Glutamatergic neuron (in vitro differentiated cells): ENCODE results near the gene RCN2. TPM values are rescaled to one million over a fixed set of nuclear protein-coding genes. Genes with fewer than 3 reads are reported as not detected.

Experiments
- DNase-seq: peaks from one replicate; pipeline ENCODE4 v3.0.0; 2022
- H3K27ac Mint-ChIP-seq: one replicate; pipeline ENCODE4 v1.8.0; 2020; ENCODE audit warnings: mild to moderate bottlenecking, mixed read lengths, inconsistent platforms; ENCODE audit not compliant: unreplicated experiment
- H3K27me3 Mint-ChIP-seq: one replicate; pipeline ENCODE4 v1.8.0; 2020; ENCODE audit warnings: mild to moderate bottlenecking, moderate library complexity, mixed read lengths, inconsistent platforms; ENCODE audit not compliant: unreplicated experiment
- H3K36me3 Mint-ChIP-seq: one replicate; pipeline ENCODE4 v1.8.0; 2020; ENCODE audit warnings: mild to moderate bottlenecking, mixed read lengths, inconsistent platforms; ENCODE audit not compliant: unreplicated experiment
- H3K4me1 Mint-ChIP-seq: one replicate; pipeline ENCODE4 v1.8.0; 2020; ENCODE audit warnings: mild to moderate bottlenecking, low read depth, mixed read lengths, inconsistent platforms; ENCODE audit not compliant: unreplicated experiment
- H3K4me3 Mint-ChIP-seq: one replicate; pipeline ENCODE4 v1.8.0; 2020; ENCODE audit warnings: mild to moderate bottlenecking, mixed read lengths, inconsistent platforms; ENCODE audit not compliant: unreplicated experiment
- H3K9me3 Mint-ChIP-seq: one replicate; pipeline ENCODE4 v1.8.0; 2020; ENCODE audit warnings: mild to moderate bottlenecking, moderate library complexity, mixed read lengths, inconsistent platforms; ENCODE audit not compliant: unreplicated experiment
- total RNA-seq: library from RNA; stranded (reverse); fragmentation: NEBNext Ultra II Directional; extraction: Animal tissue kit (Norgen Biotek cat#: 25700); gene quantifications from one replicate; pipeline ENCODE4 v1.2.1, GENCODE V29; 2021; ENCODE audit not compliant: unreplicated experiment
- TF ChIP-seq, protein P1 (sequence below): fragments of 200-600 bp; sonication (generic); IDR thresholded peaks from one replicate; pipeline ENCODE4 v1.5.0; 2021; ENCODE audit not compliant: partially characterized antibody, unreplicated experiment

The RCN2 gene
- total RNA-seq, 1 donor from 2014 or later = 137 TPM

DNA sequence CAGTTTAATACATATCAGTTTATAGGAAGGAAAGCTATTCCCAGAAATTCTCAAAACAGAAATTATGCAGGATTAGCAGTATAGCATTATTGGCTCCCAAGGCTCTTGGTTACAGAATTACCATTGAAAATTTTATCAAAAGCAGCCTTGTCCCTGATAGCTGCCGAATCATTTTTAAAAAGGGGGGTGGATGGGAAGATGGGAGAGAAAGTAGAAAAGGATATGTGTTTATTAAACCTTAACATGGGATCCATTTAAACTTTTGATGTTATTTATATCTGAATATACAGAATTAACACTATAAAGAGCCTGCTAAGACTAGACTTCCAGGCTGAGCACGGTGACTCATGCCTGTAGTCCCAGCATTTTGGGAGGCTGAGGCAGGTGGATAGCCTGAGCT, 10.8 kb downstream of the RCN2 start:
- no peaks in the 10 kb centered on the region for H3K4me1 Mint-ChIP-seq
- DNase-seq = no peak
- no peak overlapping the region for H3K27ac Mint-ChIP-seq
- H3K36me3 Mint-ChIP-seq = peaks cover 6% of the 10 kb centered on the region
- no peak overlapping the region for H3K4me3 Mint-ChIP-seq
- TF ChIP-seq, protein P1, sequence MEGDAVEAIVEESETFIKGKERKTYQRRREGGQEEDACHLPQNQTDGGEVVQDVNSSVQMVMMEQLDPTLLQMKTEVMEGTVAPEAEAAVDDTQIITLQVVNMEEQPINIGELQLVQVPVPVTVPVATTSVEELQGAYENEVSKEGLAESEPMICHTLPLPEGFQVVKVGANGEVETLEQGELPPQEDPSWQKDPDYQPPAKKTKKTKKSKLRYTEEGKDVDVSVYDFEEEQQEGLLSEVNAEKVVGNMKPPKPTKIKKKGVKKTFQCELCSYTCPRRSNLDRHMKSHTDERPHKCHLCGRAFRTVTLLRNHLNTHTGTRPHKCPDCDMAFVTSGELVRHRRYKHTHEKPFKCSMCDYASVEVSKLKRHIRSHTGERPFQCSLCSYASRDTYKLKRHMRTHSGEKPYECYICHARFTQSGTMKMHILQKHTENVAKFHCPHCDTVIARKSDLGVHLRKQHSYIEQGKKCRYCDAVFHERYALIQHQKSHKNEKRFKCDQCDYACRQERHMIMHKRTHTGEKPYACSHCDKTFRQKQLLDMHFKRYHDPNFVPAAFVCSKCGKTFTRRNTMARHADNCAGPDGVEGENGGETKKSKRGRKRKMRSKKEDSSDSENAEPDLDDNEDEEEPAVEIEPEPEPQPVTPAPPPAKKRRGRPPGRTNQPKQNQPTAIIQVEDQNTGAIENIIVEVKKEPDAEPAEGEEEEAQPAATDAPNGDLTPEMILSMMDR = no peak
- H3K9me3 Mint-ChIP-seq = no peaks in the 10 kb centered on the region
- H3K27me3 Mint-ChIP-seq = no peaks in the 10 kb centered on the region

DNA sequence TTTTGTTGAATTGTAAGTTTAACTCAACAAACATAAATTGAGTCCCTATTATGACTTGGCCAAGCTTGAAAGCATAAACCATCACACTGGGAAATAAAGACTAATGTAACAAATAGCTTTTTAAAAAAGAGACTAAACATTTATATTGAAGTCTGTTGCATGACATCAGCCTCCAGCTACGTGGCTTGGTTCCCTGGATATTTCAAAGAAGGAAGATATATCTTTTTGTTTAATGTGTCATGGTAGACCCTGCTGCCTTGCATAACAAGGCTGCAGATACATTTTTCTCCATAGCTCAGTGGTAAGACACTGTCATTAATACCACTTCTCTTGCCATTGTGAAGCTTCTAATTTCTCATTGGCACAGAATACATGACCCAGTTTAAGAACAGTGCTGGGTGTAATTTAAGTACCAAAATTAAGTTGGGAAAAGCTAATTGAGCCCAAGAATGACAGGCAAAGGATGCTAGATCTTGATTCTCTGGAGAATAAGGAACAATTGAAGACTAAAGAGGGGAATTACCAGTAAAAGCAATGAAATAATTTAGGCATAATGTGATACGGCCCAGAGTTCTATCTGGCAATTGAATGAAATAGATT, 14.0 kb downstream of the RCN2 start:
- Mint-ChIP-seq H3K4me3 (no peak overlapping the region), H3K36me3 (peaks cover 6% of the 10 kb centered on the region), H3K4me1 (no peaks in the 10 kb centered on the region), H3K9me3 (no peaks in the 10 kb centered on the region), H3K27me3 (no peaks in the 10 kb centered on the region), H3K27ac (no peak overlapping the region)
- TF ChIP-seq, protein P1 = no peak
- DNase-seq = no peak

DNA sequence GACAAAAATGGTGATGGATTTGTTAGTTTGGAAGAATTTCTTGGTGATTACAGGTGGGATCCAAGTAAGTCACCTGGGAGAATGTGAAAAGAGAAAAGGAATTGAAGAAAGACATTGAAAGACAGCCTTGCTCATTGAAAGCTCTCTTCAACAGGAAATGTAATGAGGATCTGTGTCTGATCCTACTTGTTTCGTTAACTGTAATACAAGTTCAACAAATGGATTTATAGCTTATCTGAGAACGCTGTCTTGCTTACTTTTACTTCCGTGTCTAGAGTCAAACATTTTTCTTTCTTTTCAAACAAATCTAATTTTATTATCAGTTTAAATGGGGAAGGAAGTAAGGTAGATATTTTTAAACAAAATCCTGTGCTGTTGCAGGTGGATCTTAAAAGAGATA, 15.9 kb downstream of the RCN2 start:
- Mint-ChIP-seq H3K36me3 (peaks cover 6% of the 10 kb centered on the region), H3K4me3 (no peak overlapping the region), H3K27me3 (no peaks in the 10 kb centered on the region), H3K27ac (no peak overlapping the region), H3K9me3 (no peaks in the 10 kb centered on the region), H3K4me1 (no peaks in the 10 kb centered on the region)
- TF ChIP-seq, protein P1 = no peak
- DNase-seq = no peak

DNA sequence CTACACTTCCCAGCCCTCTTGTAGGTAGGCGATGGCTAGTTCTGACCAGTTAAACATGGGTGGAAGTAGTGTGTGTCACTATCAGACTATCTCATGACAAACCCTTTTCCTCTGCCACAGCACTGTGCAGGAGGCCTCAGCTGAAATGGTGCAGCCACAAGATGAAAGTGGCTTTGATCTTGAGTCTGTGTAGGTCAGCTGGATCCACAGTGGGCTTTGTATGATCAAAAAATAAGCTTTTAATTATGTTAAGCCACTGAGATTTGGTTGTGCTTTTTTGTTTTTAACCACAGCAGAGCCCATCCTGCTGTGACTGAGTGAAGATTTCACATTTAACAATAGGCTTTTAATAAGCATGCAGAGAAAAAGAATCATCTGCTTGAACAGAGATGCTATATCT, 19.7 kb downstream of the RCN2 start:
- no peaks in the 10 kb centered on the region for H3K9me3 Mint-ChIP-seq
- TF ChIP-seq, protein P1 = no peak
- H3K27me3 Mint-ChIP-seq = no peaks in the 10 kb centered on the region
- no peak for DNase-seq
- H3K27ac Mint-ChIP-seq = no peak overlapping the region
- H3K36me3 Mint-ChIP-seq = no peaks in the 10 kb centered on the region
- H3K4me3 Mint-ChIP-seq = no peak overlapping the region
- no peaks in the 10 kb centered on the region for H3K4me1 Mint-ChIP-seq

DNA sequence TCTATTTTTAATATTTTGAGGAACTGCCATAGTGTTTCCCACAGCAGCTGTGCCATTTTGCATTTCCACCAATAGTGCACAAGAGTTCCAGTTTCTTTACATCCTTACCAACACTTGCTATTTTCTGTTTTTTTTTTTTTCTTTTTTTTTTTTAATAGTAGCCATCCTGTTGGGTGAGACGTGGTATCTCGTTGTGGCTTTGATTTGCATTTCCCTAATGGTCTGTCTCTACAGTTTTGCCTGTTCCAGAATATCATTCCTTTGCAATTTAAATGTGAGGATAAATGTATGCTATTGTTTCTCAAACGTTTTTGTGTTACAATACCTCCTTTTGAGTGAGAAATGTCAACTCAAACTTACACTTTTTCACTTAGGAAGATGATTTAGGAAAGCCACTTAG, 22.4 kb downstream of the RCN2 start:
- no peaks in the 10 kb centered on the region for H3K9me3 Mint-ChIP-seq
- H3K4me3 Mint-ChIP-seq = no peak overlapping the region
- no peaks in the 10 kb centered on the region for H3K4me1 Mint-ChIP-seq
- no peaks in the 10 kb centered on the region for H3K27me3 Mint-ChIP-seq
- TF ChIP-seq, protein P1 = no peak
- H3K27ac Mint-ChIP-seq = no peak overlapping the region
- H3K36me3 Mint-ChIP-seq = no peaks in the 10 kb centered on the region
- no peak for DNase-seq
